NCI-H2171 (cell line): Measurements from ENCODE around the gene PAQR9.
"Not testable (repeated sequence)": the region's sequence is repeated elsewhere in the genome, so short reads cannot be mapped to it uniquely, and the experiment has no call there.

Source experiments
- DNase-seq: peaks from one replicate; lab custom pipeline; 2025; lab: John Stamatoyannopoulos, UW

Gene PAQR9

GRCh38 chr3:142963516-142964448 lies at the start of gene PAQR9:
Gene PAQR9 (minus strand): TSS chr3:142963674. CDS start chr3:142963336, 338 bp downstream.
- peak; percentile 46 for DNase-seq

- no peak for DNase-seq
These were observed 48.2 kb upstream of the PAQR9 start for GRCh38 chr3:143011705-143012104.

DNA sequence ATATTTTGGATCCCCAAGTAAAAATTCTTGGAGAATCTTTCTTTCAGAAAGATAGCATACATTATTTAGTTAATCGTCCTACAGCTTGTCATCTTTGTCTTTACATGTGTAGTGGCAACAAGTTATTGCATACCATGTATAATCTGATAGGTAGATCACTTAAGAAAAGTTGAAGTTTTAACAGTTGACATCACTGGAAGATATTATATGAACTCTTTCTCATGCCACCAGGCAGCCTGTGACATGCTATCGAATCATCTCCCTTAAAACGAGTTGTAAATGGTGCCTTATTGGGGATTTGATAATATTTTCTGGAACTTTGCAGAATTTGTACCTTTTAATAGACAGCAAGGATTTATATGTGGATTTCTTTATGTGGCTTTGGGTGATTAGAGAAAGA lies 46.5 kb upstream of the PAQR9 start:
- DNase-seq, result no peak

DNA sequence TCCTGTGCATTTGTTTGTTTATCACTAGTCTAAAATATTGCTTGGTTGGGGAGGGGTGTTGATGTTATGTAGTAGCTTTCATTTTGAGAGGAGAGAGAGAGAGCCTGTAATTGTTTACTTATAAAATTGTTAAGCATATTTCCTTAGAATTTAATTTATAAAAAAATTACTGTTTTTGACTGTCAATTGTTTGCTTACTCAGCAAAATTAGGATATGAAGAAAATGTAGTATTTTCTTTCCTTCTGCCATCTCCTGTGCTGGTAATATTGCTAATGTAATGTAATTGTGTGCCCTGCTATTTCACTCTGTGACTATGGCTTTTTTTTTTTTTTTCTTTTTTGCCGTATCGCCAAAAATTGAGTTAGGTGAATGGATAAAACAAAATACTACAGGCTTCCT lies 41.3 kb upstream of the PAQR9 start:
- DNase-seq, result no peak

DNA sequence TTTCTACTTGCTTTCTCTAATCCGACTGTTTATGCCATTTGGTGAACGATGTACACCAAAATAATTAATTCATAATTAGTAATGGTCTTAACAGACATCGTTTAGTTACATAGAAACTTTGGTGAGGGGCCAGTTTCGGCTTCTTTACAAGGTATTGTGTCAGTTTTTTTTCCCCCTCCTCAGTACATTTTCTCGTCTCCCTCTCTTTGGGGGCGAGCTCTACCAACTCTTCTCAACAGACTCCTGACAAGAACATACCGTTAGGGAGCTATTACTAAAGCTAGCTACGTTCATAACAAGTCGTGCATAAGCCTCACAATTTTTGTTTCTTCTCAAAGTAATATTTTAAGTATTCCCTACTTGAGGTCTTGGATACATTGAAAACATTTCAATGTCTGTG lies 39.3 kb upstream of the PAQR9 start:
- no peak for DNase-seq

GRCh38 chr3:143002083-143002712 lies 38.7 kb upstream of the PAQR9 start:
- DNase-seq, result peak; percentile 34

DNA sequence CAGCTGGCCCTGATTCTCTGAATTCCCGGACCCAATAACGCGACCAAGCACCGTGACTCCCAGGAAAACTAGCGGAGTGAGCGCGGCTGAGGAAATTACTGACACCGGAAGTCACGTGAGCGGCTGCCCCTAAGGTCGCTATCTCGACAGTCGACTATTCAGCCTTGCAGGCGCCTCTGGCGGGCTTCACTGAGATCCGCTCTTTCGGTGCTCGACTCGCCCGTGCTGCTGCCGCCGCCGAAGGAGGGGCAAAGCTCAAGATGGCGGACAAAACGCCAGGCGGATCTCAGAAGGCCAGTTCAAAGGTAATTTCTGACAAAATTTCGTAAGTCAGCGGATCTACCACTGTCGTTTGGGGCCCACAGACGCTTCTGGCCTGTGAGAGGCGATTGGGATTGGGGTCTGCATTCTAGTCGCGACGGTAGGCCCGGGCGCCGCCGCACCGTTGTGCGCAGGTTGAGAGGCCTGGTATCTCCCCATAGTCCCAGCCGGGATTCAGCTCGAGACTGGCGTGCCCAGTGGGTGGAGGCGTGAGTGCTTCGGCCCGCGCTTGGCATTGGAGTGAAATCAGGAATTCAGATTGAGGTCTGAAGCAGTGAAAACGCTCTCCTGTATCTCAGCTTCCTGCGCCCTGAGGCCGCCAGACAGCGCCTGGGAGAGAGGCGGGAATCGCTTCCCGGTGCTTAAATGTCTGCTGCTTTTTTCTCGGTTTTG lies 38.1 kb upstream of the PAQR9 start, which contains the start of gene U2SURP:
Gene U2SURP, plus strand, starts transcription at position 202 of the 714 bp plus-strand sequence. Its CDS starts 59 bp downstream, at position 261.
- peak; percentile 98 for DNase-seq

DNA sequence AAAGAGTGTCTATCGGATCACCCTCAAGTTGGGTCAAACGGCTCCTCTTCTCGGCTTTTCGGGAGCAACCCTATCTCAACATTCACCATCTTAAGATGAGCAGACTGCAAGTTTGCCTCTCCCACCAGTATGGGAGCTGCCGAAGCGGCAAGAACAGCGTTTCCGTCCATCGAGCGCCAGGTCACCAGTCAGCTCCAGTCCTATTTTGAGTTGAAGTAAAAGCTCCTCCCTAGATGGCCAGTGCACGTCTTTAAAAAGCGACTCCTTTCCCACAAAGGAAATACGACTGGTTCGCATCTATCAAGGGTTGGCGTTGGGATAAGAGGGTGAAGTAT lies 37.5 kb upstream of the PAQR9 start:
- DNase-seq, result no peak

GRCh38 chr3:143000528-143000927 lies 37.1 kb upstream of the PAQR9 start:
- DNase-seq, result no peak

DNA sequence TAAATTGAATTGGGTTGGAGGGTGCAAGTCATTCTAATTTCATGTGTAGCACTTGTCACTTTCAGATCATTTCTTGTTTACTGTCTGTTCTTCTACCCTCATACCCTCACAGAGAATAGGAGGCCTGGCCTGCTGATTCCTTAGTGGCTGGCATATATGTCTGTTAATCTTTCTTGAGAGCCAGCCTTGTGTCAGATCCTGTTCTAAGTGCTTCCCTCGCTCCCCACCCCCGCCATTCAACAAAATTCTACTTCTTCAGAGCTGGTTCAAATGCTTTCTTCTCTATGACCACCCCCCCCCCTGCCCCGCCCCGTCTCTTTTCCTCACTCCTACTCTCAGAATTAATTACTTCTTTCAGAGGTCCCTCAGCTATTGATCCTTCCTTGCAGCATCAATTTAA lies 36.4 kb upstream of the PAQR9 start:
- no peak for DNase-seq

- DNase-seq, result no peak
These were observed 35.0 kb upstream of the PAQR9 start for GRCh38 chr3:142998439-142998838.

DNA sequence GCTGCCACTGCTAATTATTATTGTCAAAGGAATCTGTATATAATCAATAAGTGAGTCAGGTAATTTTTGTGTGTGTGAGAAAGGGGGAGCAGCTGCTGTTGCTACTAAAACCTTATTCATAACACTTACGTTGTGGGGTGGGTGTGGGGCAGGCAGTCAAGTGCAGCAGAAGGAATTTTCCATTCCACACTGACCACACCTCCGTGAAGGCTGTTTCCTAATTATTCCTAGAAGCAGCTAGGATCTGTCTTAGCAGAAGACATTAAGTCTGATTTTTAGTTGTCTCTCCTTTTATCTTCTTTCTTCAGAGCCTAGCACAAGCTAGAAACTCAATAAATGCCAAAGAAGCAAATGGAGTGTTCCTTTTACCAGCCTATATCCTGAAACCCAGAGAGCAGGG lies 33.9 kb upstream of the PAQR9 start:
- no peak for DNase-seq

DNA sequence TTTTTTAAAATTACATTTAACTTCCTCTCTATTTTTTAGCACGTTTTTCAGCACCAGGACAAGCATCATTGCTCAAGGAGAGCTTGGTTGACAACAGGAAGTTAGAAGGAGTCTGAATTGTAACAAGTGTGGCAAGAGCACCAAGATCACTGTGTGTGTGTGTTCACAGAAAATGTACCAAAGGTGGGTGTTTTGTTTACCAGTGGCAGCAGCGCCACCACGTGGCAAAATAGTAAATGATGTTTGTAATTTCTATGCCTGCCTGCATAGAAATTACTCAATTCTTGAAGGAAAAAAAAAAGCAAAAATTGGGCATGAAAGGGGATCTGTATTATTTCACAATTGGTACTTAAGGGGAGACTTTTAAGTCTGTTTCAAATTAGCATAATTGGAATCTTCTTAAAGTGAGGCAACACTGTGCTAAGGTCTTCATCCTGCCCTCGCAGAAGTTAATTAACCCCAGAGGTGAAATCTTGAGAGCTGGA lies 30.5 kb upstream of the PAQR9 start:
- peak; percentile 39 for DNase-seq

DNA sequence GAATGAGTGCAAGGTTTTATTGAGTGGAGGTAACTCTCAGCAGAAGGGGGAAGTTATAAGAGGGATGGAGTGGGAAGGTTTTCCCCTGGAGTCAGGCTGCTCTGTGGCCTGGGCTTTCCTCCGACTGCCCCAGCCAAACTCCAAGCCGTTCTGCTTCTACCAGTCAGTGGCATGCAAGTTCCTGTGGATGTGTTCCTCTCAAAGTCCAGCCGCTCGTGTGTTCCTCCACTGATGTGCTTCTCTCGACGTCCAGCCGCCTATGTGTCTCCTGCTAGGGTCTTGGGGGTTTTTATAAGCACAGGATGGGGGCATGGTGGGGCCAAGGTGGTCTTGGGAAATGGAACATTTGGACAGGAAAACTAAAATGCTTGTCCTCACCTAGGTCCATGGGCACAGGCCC lies 28.8 kb upstream of the PAQR9 start:
- DNase-seq, result no peak

DNA sequence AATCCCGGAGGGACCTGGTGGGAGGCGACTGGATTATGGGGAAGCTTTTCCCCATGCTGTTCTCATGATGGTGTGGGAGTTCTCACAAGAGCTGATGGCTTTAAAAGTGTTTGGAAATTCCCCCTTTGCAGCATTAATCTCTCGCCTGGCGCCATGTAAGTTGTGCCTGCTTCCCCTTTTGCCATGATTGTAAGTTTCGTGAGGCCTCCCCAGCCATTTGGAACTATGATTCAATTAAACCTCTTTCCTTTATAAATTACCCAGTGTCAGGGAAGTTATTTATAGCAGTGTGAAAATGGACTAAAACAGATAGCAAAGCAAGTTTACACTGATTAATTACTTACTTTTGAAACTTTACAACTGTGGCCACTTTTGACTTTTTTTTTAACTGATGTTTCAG lies 27.2 kb upstream of the PAQR9 start:
- DNase-seq, result no peak

- not testable (repeated sequence) for DNase-seq
These were observed 25.4 kb upstream of the PAQR9 start for GRCh38 chr3:142988826-142989225.

DNA sequence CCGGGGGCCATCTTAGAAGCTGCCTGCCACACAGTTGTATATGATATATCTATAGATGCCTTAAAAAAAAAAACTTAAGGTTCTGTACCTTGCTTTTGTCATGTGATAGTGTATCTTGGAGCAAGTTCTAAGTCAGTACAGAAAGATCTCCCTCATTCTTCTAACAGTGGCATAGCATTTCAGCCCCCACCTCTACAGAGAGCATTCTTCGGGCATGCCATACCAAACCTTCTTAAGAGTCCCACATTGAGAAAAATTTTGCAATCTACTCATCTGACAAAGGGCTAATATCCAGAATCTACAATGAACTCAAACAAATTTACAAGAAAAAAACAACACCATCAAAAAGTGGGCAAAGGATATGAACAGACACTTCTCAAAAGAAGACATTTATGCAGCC lies 24.7 kb upstream of the PAQR9 start:
- DNase-seq, result not testable (repeated sequence)

- no peak for DNase-seq
These were observed 24.2 kb upstream of the PAQR9 start for GRCh38 chr3:142987707-142988106.

GRCh38 chr3:142987080-142987700 lies 23.7 kb upstream of the PAQR9 start:
- peak; percentile 30 for DNase-seq

DNA sequence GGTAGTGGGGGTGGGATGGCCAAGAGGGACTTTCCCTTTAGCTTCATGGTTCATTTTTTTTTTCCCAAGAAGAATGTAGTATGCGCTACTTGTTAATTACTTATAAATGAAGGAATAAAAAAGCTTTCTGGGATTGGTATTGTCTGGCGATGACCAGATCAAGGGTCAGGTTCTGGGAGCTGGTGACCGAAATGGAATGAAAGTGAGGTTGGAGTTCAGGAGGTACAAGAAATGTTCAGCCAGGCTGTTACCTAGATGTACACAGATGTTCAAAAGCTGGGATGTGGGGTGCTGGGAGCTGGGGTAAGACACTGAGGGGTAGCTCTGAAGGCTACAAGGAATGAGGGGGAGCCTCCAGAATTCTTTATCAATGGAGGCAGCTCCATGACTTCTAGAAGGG lies 20.8 kb upstream of the PAQR9 start:
- no peak for DNase-seq

- DNase-seq, result no peak
These were observed 19.8 kb upstream of the PAQR9 start for GRCh38 chr3:142983318-142983717.
